GM12878 (cell line): ENCODE data around the gene RHBG. TPM values are rescaled to one million over a fixed set of nuclear protein-coding genes. Genes with fewer than 3 reads are reported as not detected.
A peak's percentile ranks its signal among the peaks of the same experiment; 100 is the strongest.

Experiments
- BMI1 ChIP-seq: fragments of 450-650 bp; IDR thresholded peaks from 2 replicates; pipeline ENCODE4 v1.6.1; 2016; ENCODE audit warnings: mild to moderate bottlenecking, moderate library complexity, borderline replicate concordance
- CREB1 ChIP-seq: IDR thresholded peaks from 2 replicates; pipeline ENCODE4 v1.6.1; 2012; ENCODE audit warnings: low read depth, mild to moderate bottlenecking, inconsistent platforms
- DPF2 ChIP-seq: fragments of 450-650 bp; IDR thresholded peaks from 2 replicates; pipeline ENCODE4 v1.6.1; 2017; ENCODE audit warnings: mild to moderate bottlenecking
- FOXK2 ChIP-seq: fragments of 450-650 bp; IDR thresholded peaks from 2 replicates; pipeline ENCODE4 v1.6.1; 2017; ENCODE audit warnings: mild to moderate bottlenecking, moderate library complexity
- KLF5 ChIP-seq: fragments of 450-650 bp; IDR thresholded peaks from 2 replicates; pipeline ENCODE4 v1.6.1; 2014; ENCODE audit warnings: mild to moderate bottlenecking; ENCODE audit not compliant: partially characterized antibody
- MTA2 ChIP-seq: fragments of 450-650 bp; IDR thresholded peaks from 2 replicates; pipeline ENCODE4 v1.6.1; 2016; ENCODE audit warnings: low read depth, mild to moderate bottlenecking, moderate library complexity
- POLR2A ChIP-seq: IDR thresholded peaks from 2 replicates; pipeline ENCODE4 v1.6.1; 2011; ENCODE audit warnings: low read depth, mild to moderate bottlenecking, low read length
- RELA ChIP-seq: fragments of 450-650 bp; IDR thresholded peaks from 2 replicates; pipeline ENCODE4 v1.8.0; 2014; ENCODE audit warnings: borderline replicate concordance; ENCODE audit not compliant: partially characterized antibody
- SIN3A ChIP-seq: IDR thresholded peaks from 2 replicates; pipeline ENCODE4 v1.6.1; 2012; ENCODE audit warnings: low read depth, low read length, improper control_type of control experiment
- SPI1 ChIP-seq: IDR thresholded peaks from 2 replicates; pipeline ENCODE4 v1.6.1; 2011; ENCODE audit warnings: low read depth, mild to moderate bottlenecking, low read length, moderate library complexity, borderline replicate concordance; ENCODE audit not compliant: insufficient read depth
- WRNIP1 ChIP-seq: IDR thresholded peaks from 2 replicates; pipeline ENCODE4 v1.6.1; 2011; ENCODE audit warnings: low read depth, low read length, improper control_type of control experiment, borderline replicate concordance
- ZSCAN29 ChIP-seq: fragments of 450-650 bp; IDR thresholded peaks from 2 replicates; pipeline ENCODE4 v1.6.1; 2017; ENCODE audit warnings: mild to moderate bottlenecking, moderate library complexity
- polyA plus RNA-seq, 11 experiments: library from polyadenylated mRNA; depleted of rRNA in 4 of 11; unstranded in 6 of 11; stranded (reverse) in 5 of 11; fragments of >200 nt; fragmentation: Nextera tagmentation in 4 of 11; fragmentation: Illumina TruSeq in 1 of 11; extraction: Ambion mirVana in 4 of 11; extraction: Trizol in 1 of 11; gene quantifications; 1 replicate in 1 of 11; 2 replicates in 10 of 11; pipeline versions ENCODE4 v1.2.1 to v1.2.3, GENCODE V29; 2011 to 2016; ENCODE audit warnings: inconsistent platforms in 2 of 11, missing spikeins in 2 of 11, low read depth in 1 of 11
- total RNA-seq, 4 experiments: library from RNA; depleted of rRNA in 3 of 4; stranded (reverse); fragments of >200 nt in 3 of 4; fragmentation: Illumina TruSeq in 1 of 4; extraction: Trizol in 1 of 4; gene quantifications; 2 replicates each; pipeline versions ENCODE4 v1.2.1 to v1.2.3, GENCODE V29; 2013 to 2021
- TF ChIP-seq, protein P1 (sequence below): fragments of 450-650 bp; IDR thresholded peaks from 2 replicates; pipeline ENCODE4 v1.6.1; 2018; ENCODE audit warnings: borderline replicate concordance, mild to moderate bottlenecking; ENCODE audit not compliant: partially characterized antibody
- TF ChIP-seq, protein P2 (sequence below): fragments of 450-650 bp; formaldehyde crosslinking; IDR thresholded peaks from 2 replicates; pipeline ENCODE4 v1.4.0; 2022; ENCODE audit warnings: mild to moderate bottlenecking, moderate library complexity
- TF ChIP-seq, protein P3 (sequence below), 3 experiments: IDR thresholded peaks in 2 of 3; conservative IDR thresholded peaks in 1 of 3; 2 replicates each; pipeline ENCODE4 v1.5.1; 2011; ENCODE audit warnings: low read depth in 3 of 3, low read length in 3 of 3, mild to moderate bottlenecking in 3 of 3, control low read depth in 2 of 3, moderate library complexity in 2 of 3, inconsistent platforms in 1 of 3, mixed read lengths in 1 of 3; ENCODE audit not compliant: control insufficient read depth in 2 of 3, insufficient read depth in 1 of 3; ENCODE audit errors: extremely low read depth in 1 of 3
- TF ChIP-seq, protein P4 (sequence below): IDR thresholded peaks from 2 replicates; pipeline ENCODE4 v1.6.1; 2012; ENCODE audit warnings: low read length, inconsistent platforms
- TF ChIP-seq, protein P5 (sequence below): fragments of 450-650 bp; IDR thresholded peaks from 2 replicates; pipeline ENCODE4 v1.6.1; 2017; ENCODE audit warnings: borderline replicate concordance
- TF ChIP-seq, protein P6 (sequence below): fragments of 450-650 bp; conservative IDR thresholded peaks from 2 replicates; pipeline ENCODE4 v1.6.1; 2017; ENCODE audit warnings: mild to moderate bottlenecking, moderate library complexity

Gene RHBG
- total and polyA plus RNA-seq, 10 of the 15 experiments (the other 5 are each of a cell fraction or from before 2014, with no cell fraction given), result not detected

DNA sequence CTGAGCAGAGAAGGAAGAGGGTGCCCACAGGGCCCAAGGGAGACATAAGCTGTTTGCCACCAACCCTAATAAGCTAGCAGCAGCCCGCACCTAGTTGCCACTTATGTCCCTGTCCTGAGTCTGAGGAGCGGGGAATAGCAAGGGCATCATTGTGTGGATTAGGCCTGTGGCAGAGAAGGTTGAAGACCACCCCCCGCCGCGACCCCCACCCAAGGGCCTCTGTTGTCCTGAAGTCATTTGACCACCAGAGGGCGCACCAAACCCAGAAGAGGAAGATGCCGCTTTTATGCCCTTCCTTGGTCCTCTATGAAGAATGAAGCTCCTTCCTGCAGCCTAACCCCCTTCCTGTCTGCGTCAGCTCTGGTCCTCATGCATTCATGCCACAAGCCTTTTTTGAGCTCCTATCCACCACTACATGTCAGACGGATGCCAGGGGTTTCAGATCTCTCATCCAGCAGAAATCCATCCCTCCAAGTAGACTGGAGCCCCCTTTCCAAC lies 16.6 kb downstream of the RHBG start (continued):
- no peak for TF ChIP-seq CREB1
- TF ChIP-seq, protein P1, sequence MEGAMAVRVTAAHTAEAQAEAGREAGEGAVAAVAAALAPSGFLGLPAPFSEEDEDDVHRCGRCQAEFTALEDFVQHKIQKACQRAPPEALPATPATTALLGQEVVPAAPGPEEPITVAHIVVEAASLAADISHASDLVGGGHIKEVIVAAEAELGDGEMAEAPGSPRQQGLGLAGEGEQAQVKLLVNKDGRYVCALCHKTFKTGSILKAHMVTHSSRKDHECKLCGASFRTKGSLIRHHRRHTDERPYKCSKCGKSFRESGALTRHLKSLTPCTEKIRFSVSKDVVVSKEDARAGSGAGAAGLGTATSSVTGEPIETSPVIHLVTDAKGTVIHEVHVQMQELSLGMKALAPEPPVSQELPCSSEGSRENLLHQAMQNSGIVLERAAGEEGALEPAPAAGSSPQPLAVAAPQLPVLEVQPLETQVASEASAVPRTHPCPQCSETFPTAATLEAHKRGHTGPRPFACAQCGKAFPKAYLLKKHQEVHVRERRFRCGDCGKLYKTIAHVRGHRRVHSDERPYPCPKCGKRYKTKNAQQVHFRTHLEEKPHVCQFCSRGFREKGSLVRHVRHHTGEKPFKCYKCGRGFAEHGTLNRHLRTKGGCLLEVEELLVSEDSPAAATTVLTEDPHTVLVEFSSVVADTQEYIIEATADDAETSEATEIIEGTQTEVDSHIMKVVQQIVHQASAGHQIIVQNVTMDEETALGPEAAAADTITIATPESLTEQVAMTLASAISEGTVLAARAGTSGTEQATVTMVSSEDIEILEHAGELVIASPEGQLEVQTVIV, result no peak
- TF ChIP-seq, protein P2, sequence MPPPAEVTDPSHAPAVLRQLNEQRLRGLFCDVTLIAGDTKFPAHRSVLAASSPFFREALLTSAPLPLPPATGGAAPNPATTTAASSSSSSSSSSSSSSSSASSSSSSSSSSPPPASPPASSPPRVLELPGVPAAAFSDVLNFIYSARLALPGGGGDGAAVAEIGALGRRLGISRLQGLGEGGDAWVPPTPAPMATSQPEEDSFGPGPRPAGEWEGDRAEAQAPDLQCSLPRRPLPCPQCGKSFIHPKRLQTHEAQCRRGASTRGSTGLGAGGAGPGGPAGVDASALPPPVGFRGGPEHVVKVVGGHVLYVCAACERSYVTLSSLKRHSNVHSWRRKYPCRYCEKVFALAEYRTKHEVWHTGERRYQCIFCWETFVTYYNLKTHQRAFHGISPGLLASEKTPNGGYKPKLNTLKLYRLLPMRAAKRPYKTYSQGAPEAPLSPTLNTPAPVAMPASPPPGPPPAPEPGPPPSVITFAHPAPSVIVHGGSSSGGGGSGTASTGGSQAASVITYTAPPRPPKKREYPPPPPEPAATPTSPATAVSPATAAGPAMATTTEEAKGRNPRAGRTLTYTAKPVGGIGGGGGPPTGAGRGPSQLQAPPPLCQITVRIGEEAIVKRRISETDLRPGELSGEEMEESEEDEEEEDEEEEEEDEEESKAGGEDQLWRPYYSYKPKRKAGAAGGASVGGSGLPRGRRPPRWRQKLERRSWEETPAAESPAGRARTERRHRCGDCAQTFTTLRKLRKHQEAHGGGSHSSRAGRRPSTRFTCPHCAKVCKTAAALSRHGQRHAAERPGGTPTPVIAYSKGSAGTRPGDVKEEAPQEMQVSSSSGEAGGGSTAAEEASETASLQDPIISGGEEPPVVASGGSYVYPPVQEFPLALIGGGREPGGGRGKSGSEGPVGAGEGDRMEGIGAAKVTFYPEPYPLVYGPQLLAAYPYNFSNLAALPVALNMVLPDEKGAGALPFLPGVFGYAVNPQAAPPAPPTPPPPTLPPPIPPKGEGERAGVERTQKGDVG (CRISPR knock-in tag), result no peak
- TF ChIP-seq, protein P3, sequence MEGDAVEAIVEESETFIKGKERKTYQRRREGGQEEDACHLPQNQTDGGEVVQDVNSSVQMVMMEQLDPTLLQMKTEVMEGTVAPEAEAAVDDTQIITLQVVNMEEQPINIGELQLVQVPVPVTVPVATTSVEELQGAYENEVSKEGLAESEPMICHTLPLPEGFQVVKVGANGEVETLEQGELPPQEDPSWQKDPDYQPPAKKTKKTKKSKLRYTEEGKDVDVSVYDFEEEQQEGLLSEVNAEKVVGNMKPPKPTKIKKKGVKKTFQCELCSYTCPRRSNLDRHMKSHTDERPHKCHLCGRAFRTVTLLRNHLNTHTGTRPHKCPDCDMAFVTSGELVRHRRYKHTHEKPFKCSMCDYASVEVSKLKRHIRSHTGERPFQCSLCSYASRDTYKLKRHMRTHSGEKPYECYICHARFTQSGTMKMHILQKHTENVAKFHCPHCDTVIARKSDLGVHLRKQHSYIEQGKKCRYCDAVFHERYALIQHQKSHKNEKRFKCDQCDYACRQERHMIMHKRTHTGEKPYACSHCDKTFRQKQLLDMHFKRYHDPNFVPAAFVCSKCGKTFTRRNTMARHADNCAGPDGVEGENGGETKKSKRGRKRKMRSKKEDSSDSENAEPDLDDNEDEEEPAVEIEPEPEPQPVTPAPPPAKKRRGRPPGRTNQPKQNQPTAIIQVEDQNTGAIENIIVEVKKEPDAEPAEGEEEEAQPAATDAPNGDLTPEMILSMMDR (IDR thresholded peaks at IDR 0.05 in 2 of 3, conservative IDR thresholded peaks at IDR 0.05 in 1 of 3; ENCODE audit: control insufficient read depth in 2 of 3, extremely low read depth in 1 of 3, insufficient read depth in 1 of 3, low read depth in 3 of 3, low read length in 3 of 3), result peak; percentile 89 to 90 (median 89)
- no peak for TF ChIP-seq ZSCAN29
- TF ChIP-seq POLR2A, result no peak
- TF ChIP-seq KLF5, result no peak
- TF ChIP-seq, protein P4, sequence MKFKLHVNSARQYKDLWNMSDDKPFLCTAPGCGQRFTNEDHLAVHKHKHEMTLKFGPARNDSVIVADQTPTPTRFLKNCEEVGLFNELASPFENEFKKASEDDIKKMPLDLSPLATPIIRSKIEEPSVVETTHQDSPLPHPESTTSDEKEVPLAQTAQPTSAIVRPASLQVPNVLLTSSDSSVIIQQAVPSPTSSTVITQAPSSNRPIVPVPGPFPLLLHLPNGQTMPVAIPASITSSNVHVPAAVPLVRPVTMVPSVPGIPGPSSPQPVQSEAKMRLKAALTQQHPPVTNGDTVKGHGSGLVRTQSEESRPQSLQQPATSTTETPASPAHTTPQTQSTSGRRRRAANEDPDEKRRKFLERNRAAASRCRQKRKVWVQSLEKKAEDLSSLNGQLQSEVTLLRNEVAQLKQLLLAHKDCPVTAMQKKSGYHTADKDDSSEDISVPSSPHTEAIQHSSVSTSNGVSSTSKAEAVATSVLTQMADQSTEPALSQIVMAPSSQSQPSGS, result no peak
- TF ChIP-seq, protein P5, sequence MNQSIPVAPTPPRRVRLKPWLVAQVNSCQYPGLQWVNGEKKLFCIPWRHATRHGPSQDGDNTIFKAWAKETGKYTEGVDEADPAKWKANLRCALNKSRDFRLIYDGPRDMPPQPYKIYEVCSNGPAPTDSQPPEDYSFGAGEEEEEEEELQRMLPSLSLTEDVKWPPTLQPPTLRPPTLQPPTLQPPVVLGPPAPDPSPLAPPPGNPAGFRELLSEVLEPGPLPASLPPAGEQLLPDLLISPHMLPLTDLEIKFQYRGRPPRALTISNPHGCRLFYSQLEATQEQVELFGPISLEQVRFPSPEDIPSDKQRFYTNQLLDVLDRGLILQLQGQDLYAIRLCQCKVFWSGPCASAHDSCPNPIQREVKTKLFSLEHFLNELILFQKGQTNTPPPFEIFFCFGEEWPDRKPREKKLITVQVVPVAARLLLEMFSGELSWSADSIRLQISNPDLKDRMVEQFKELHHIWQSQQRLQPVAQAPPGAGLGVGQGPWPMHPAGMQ, result no peak
- no peak for TF ChIP-seq FOXK2
- no peak for TF ChIP-seq MTA2
- TF ChIP-seq WRNIP1, result no peak
- TF ChIP-seq, protein P6, sequence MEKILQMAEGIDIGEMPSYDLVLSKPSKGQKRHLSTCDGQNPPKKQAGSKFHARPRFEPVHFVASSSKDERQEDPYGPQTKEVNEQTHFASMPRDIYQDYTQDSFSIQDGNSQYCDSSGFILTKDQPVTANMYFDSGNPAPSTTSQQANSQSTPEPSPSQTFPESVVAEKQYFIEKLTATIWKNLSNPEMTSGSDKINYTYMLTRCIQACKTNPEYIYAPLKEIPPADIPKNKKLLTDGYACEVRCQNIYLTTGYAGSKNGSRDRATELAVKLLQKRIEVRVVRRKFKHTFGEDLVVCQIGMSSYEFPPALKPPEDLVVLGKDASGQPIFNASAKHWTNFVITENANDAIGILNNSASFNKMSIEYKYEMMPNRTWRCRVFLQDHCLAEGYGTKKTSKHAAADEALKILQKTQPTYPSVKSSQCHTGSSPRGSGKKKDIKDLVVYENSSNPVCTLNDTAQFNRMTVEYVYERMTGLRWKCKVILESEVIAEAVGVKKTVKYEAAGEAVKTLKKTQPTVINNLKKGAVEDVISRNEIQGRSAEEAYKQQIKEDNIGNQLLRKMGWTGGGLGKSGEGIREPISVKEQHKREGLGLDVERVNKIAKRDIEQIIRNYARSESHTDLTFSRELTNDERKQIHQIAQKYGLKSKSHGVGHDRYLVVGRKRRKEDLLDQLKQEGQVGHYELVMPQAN, result no peak
- TF ChIP-seq SIN3A, result no peak
- peak; percentile 33 for TF ChIP-seq RELA
- TF ChIP-seq DPF2, result no peak
- no peak for TF ChIP-seq SPI1
- TF ChIP-seq BMI1, result no peak
